HT-29 (cell line): ENCODE measurements around the gene EFHB. TPM values are rescaled to one million over a fixed set of nuclear protein-coding genes. Genes with fewer than 3 reads are reported as not detected.
"Not testable (repeated sequence)": the region's sequence is repeated elsewhere in the genome, so short reads cannot be mapped to it uniquely, and the experiment has no call there.

Experiments used
- DNase-seq: peaks from one replicate; pipeline ENCODE4 v3.0.0-alpha.2; 2015; ENCODE audit warnings: low spot score
- total RNA-seq: library from RNA; depleted of rRNA; stranded (reverse); fragments of >200 nt; shearing (Covaris generic); gene quantifications from 2 replicates; pipeline ENCODE4 v1.2.3, GENCODE V29; 2014; rRNA removed

Gene EFHB
- total RNA-seq = not detected in 2 replicates

DNA sequence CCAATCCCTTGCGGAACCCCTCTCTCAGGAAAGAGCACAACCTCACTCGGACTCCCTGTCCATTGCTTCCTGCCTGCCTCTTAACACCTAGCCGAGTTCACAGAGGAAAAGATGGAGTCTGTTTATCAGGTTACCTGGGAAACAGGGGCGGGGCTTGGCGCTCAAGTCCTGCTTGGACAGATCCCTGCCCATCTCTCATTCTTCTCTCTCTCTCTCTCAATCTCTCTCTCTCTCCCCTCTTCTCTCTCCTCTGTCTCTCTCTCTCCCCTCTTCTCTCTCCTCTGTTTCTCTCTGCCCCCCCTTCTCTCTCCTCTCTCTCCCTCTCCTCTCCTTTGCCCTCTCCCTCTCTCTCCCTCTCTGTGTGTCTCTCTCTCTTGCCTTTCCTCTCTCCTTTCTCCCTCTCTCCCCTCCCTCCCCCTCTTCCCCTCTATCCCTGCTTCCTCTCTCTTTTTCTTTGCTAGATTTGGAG lies at the start of gene EFHB:
TSS of gene EFHB (minus strand) at position 120 of the 469 bp plus-strand sequence. CDS start 199 bp downstream, outside the sequence.
- peak; percentile 50 for DNase-seq

DNA sequence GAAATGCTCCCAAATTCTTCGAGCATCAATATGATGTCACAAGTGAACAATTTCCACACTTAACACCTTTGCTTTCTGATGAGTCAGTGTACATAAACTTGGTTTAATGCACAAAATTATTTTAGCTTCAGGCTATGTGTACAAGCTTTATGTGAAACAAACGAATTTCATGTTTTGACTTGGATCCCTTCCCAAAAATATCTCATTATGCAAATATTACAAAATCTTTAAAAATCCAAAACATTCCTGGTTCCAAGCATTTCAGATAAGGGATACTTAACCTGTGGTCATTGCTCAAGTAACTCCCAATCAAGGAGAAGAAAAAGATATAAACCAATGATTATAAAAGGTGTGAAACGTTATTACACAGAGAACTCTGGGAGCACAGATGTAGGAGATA lies 38.0 kb upstream of the EFHB start:
- DNase-seq = no peak

DNA sequence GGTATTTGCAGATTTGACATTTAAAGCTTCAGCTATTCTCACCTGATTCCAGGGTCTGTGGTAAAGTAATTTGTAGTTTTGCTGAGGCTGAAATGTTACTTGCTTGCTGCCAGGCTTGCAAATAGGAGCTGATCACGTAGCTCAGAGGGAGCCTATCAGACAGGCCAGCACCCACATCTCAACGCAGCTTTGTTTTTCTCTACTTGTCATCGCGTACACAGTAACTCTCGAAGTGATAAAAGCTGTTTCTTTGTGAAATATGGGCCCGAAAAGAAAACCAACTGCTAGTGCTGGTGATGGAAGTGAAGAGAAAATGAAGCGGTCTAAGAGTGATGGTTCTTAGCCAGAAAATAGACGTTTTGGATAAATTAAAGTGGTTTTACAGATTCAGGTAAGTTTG lies 36.3 kb upstream of the EFHB start:
- no peak for DNase-seq

DNA sequence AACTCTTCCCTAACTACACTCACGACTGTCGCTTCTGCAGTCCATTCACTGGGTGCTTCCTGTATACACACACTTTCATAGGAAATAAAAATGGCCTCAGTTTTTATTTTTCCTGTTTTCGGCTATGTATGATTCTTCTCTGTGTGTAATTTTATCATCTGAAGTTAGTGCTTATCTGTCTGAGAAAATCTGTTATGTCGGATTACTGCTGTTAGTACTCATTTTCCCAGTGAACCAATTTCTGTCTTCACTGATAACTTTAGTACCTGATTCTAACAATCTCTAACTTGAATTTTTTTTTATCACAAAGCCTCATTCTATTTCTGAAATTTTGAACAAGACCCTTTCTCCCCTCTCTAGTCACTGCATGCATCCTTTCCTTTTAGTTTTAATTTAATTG lies 33.8 kb upstream of the EFHB start:
- no peak for DNase-seq

DNA sequence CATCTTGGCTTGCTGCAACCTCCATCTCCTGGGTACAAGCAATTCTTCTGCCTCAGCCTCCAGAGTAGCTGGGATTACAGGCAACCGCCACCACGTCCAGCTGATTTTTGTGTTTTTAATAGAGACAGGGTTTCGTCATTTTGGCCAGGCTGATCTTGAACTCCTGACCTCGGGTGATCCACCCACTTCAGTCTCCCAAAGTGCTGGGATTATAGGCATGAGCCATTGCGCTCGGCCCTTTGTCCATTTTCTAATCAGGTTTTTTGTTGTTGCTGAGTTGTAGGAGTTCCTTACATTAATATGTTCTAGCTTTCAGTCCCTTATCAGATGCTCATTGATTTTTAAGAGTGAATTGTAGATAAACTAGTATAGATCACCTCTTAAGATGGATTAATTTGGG lies 33.2 kb upstream of the EFHB start:
- no peak for DNase-seq

DNA sequence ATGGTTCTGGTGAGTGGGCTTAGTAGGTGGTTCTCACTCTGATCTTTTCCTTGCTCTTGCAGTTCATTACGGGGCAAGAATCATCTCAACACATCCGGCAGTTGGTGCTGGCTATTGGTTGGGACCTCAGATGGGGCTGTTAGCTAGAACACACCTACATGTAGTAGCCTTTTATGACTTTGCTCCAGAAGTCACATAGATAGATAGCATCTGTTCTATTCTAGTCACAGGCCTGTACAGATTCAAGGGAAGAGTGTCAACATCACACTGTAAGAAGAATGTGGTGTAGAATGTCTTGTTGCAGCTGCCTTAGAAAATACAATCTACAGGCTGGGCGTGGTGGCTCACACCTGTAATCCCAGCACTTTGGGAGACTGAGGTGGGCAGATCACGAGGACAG lies 27.9 kb upstream of the EFHB start:
- no peak for DNase-seq

DNA sequence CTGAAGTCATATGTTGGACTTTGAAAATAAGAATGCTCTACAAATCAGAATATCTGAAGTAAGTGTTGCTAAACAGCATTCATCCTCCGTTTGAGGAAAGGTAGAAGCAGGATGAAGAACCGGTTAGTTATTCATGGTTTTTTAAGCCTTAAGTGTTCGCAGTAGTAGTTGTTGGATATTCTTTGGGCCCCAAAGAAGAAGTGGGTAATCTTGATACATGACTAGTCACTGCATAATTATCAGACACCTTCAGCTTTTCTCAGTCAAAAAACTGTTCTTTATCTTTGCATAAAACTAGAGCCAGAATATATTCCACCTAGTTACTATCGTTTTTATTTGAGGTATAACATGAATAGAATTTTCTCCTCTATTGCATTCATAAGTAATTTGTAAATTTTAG lies 26.7 kb upstream of the EFHB start:
- DNase-seq = no peak

DNA sequence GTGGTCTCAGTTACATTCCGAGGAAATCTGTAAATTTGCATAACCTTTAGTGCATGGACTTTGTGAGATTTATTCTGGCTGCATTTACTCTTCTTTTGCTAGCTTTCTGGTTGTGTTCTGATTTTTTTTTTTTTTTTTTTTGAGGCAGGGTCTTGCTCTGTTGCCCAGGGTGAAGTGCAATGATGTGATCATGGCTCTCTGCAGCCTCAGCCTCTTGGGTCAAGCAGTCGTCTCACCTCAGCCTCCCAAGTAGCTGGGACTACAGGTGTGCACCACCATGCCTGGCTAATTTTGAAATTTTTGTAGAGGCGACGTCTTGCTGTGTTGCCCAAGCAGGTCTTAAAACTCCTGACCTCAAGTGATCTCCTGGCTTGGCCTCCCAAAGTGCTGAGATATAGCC lies 25.5 kb upstream of the EFHB start:
- no peak for DNase-seq

GRCh38 chr3:19957354-19957753 lies 23.3 kb upstream of the EFHB start:
- not testable (repeated sequence) for DNase-seq

- DNase-seq = no peak
Observed at GRCh38 chr3:19954676-19955075, 20.7 kb upstream of the EFHB start.

DNA sequence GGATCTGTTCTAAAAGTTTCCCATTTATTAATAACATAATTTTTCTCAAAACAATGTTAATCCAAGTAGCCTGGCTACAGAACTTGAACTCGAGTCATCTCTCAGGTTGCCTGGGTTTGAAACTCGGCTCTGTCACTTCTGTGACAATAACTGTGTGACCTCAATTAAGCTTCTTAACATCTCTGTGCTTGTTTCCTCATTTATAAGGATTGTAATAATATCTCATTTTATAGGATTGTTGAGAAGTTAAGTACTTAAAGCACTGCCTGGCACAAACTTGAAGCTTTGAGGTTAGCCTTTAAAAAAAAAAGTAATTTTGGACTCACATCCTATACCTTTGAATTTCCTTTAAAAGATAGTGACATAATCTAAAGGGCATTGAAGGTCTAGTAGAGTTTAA lies 16.3 kb upstream of the EFHB start:
- DNase-seq = no peak

DNA sequence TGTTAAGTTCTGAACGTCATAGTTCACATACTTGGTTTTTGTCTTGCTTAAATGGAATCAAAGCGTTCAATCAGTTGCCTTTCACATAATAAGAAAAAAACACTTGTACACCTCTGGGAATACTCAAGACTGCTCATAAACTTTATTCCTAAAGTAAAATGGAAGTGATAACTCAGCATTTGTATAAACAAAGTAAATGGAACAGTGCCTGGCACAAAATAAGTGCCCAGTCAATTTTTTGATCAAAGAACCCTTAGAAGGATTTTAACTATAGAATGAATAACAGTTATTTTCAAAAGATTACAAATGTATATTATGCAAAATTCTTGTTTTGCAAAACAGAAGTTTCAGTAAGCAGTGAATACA lies 14.2 kb upstream of the EFHB start:
- DNase-seq = no peak

DNA sequence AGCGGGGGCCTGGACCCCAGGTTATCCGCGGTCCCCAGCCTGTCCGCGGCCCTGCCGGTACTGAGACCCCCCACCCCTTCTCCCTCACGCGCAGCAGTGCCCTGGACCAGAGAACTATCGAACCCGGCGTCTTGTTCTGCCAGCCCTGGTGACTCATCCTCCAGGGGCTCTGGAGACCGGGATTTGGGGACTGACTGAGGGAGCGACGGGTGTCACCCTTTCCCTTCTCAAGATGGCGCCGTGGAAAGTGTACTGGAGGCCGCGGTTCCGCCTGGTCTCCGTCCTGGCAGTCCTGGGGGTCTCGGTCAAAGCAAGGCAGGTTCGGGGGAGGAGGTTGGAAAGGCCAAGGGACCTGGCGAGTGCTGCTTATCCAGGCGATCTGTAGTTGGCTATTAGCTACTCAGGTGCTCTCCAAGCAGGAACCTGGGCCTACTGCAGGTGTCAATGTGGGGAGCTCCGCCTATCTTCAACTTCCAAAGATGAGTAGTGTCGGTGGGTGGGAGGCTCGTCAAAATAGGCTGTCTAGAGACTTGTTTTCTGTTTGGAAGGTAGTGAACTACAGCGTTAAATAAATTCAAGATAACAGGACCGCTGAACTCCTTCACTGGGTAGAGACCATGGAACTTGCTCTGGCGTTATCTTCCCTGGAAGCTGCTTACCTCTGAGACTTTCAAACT lies 13.7 kb upstream of the EFHB start:
- DNase-seq = peak; percentile 40

DNA sequence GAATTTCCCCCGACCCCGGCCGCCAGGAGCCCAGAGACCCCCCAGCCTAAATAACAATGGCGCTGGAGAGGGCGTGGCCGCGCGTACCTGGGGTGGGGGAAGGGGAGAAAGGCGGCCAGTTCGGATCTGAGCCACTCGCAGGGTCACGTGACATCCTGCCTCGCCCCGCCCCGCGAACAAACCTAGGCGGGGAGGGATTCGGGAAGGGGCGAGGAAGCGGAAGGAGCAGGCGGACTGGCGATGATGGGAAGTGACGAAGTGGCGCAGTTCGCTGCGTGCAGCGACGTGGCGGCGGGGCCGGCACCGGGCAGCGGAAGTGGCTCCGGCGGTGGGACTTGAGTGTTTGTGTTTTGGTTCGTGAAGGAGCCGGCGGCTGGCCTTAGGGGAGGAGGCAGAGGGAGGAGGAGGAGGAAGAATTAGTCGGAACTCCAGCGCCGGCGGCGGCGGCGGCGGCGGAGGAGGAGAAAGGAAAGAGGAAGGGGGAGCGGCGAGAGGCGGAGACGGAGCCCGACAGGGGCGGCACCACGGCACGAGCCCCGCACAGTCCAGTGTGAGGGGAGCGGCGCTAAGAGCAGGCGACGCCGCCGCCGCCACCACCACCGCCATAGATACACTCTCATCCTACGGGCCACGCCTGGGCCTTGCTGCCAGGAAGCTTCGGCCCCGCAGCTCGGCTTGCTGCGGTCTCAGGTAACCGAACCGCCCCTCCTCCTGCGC lies 13.0 kb upstream of the EFHB start, which contains the start of gene RAB5A:
TSS of gene RAB5A (plus strand) at position 266 of the 717 bp plus-strand sequence. CDS start 3,802 bp downstream, outside the sequence.
- DNase-seq = peak; percentile 90

- peak; percentile 34 for DNase-seq
Observed at GRCh38 chr3:19945969-19946831, 12.2 kb upstream of the EFHB start.

DNA sequence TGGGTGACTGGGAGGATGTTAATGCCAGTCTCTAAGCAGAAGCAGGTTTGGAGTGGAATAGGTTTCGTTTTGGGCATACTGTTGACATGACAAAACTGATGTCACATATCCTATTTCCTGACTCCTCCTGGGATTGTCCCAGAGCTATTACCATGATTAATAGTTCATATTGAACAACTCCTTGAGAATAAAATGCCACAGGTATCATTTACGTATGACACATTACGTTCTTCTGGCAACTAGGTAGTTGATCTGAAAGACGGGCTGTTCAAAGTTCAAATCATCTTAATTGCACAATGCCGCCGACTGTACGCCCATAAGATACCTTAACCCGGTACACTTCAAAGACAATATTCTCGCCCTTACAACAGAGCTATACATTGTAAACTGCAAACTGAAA lies 11.5 kb upstream of the EFHB start:
- DNase-seq = peak; percentile 41

- no peak for DNase-seq
Observed at GRCh38 chr3:19940643-19941042, 6.6 kb upstream of the EFHB start.

GRCh38 chr3:19938295-19938627 lies 4.2 kb upstream of the EFHB start:
- no peak for DNase-seq

DNA sequence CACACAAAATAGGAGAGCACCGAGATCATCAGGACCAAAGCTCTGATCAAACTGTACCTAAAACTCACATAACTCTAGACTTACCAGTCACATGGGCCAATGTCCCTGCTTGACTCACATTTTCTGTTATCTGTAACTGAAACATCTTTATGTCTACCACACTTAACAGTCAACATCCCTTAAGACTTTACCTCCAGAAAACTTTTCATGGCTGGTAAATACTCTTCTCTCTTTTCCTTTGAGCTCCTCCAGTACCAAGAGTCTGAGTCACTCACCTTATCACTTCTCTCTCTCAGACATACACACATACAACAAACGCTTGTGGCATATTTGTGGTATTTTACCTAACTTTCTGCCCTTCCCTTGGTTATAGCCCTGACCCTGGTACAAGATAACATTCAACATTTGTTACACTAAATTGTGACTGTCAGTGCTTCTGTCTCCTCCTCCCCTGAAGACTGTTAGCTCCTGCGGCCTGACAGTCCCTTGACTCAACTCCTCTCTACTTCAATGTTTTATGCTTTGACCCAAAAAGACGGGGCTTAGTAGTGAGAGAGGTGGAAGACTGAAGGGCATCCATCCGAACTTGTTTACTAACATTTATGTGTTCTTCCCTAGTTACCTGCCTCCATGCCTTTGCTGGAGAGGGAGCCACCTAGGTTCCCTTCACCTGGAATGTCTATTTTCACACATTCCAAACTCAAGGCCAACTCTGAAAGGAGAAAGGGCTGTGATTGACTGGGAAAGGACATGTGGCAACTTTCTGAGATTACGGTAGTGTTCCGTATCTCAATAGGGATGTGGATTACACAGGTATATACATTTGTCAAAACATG lies 3.7 kb upstream of the EFHB start:
- DNase-seq = no peak

DNA sequence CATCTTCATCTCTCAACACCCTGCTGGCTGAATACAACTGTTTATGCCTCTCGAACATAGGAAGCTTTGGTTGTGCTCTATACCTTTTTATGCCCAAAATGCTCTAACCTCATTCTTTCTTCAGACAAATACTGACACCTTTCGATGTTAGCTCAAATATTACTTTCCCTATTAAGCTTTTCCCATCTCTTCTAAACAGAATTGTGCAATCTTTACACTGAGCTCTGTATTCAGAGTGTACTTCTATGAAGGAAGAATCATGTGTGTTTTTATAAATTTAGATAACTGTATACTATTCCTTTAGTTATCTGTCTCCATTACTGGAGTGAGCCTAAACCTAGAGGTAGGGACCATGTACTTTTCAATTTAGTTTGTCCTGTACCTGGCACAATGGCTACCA lies 1.6 kb downstream of the EFHB start:
- no peak for DNase-seq

GRCh38 chr3:19931767-19932188 lies 2.2 kb downstream of the EFHB start:
- DNase-seq = no peak
